Nephron progenitor cell (in vitro differentiated cells): ENCODE measurements around the gene RAB23.

Experiments used
- DNase-seq: peaks from one replicate; pipeline ENCODE4 v3.0.0; 2021
- H3K27ac Mint-ChIP-seq: 2 replicates; pipeline ENCODE4 v1.8.0; 2021; ENCODE audit warnings: mild to moderate bottlenecking, moderate library complexity, mixed read lengths
- H3K27me3 Mint-ChIP-seq: 2 replicates; pipeline ENCODE4 v1.8.0; 2021; ENCODE audit warnings: mild to moderate bottlenecking, low read depth, mixed read lengths; ENCODE audit not compliant: poor library complexity
- H3K36me3 Mint-ChIP-seq: 2 replicates; pipeline ENCODE4 v1.8.0; 2021; ENCODE audit warnings: low read depth, mixed read lengths
- H3K4me1 Mint-ChIP-seq: 2 replicates; pipeline ENCODE4 v1.8.0; 2021; ENCODE audit warnings: mixed read lengths
- H3K4me3 Mint-ChIP-seq: 2 replicates; pipeline ENCODE4 v1.8.0; 2021; ENCODE audit warnings: mild to moderate bottlenecking, moderate library complexity, mixed read lengths
- H3K9me3 Mint-ChIP-seq: 2 replicates; pipeline ENCODE4 v1.8.0; 2021; ENCODE audit warnings: mild to moderate bottlenecking, moderate library complexity, mixed read lengths
- TF ChIP-seq, protein P1 (sequence below): fragments of 200-600 bp; sonication (generic); IDR thresholded peaks from 2 replicates; pipeline ENCODE4 v1.5.0; 2021; ENCODE audit warnings: antibody characterized with exemption

Gene RAB23

GRCh38 chr6:57147401-57147800, 74.7 kb downstream of the RAB23 start:
- DNase-seq: no peak
- no peak overlapping the region for H3K27ac Mint-ChIP-seq

DNA sequence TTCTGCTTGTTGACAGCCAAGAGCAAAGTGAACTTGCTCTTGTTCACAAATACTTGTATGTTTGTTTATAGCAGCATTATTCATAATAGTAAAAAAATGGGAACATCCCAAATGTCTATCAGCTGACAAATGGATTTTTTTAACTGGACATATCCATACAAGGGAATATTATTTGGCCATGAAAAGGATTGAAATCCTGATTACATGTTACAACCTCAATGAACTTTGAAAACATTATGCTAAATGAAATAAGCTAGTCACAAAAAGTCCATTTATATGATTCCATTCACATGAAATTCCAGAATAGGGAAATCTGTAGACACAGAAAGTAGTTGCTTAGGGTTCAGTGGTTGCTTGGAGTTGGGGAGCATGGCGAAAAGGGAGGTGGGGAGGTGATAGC, 78.4 kb downstream of the RAB23 start:
- peaks cover 75% of the 10 kb centered on the region for H3K36me3 Mint-ChIP-seq

More at GRCh38 chr6:57147401-57147800, 74.7 kb downstream of the RAB23 start:
- Mint-ChIP-seq H3K4me1 (peaks cover 9% of the 10 kb centered on the region), H3K36me3 (peaks cover 90% of the 10 kb centered on the region), H3K27me3 (no peaks in the 10 kb centered on the region), H3K9me3 (no peaks in the 10 kb centered on the region), H3K4me3 (no peak overlapping the region)
- TF ChIP-seq, protein P1, sequence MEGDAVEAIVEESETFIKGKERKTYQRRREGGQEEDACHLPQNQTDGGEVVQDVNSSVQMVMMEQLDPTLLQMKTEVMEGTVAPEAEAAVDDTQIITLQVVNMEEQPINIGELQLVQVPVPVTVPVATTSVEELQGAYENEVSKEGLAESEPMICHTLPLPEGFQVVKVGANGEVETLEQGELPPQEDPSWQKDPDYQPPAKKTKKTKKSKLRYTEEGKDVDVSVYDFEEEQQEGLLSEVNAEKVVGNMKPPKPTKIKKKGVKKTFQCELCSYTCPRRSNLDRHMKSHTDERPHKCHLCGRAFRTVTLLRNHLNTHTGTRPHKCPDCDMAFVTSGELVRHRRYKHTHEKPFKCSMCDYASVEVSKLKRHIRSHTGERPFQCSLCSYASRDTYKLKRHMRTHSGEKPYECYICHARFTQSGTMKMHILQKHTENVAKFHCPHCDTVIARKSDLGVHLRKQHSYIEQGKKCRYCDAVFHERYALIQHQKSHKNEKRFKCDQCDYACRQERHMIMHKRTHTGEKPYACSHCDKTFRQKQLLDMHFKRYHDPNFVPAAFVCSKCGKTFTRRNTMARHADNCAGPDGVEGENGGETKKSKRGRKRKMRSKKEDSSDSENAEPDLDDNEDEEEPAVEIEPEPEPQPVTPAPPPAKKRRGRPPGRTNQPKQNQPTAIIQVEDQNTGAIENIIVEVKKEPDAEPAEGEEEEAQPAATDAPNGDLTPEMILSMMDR: no peak

DNA sequence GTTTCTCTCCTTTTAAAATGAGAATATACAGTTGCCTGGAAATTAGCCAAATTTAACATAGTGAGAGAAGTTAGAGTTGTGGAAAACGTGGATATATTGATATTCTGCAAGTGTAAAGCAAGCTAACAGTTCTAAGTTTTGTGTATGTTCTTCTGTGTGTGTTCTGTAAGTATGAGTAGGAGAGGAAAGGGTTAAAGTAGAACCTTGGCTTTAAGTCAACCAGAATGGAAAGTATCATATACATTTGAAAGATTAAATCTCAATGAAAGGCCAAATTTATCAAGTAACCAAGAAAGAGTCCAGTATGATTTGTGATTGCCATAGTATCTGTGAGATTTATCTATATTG, 80.0 kb downstream of the RAB23 start:
- Mint-ChIP-seq H3K4me3 (no peak overlapping the region), H3K36me3 (peaks cover 67% of the 10 kb centered on the region), H3K4me1 (peaks cover 4% of the 10 kb centered on the region), H3K27me3 (no peaks in the 10 kb centered on the region), H3K27ac (no peak overlapping the region), H3K9me3 (no peaks in the 10 kb centered on the region)
- TF ChIP-seq, protein P1: no peak
- no peak for DNase-seq

More for the DNA sequence above, 78.4 kb downstream of the RAB23 start:
- TF ChIP-seq, protein P1: no peak
- Mint-ChIP-seq H3K9me3 (no peaks in the 10 kb centered on the region), H3K27ac (no peak overlapping the region), H3K4me1 (peaks cover 9% of the 10 kb centered on the region), H3K27me3 (no peaks in the 10 kb centered on the region), H3K4me3 (no peak overlapping the region)
- DNase-seq: no peak

- TF ChIP-seq, protein P1: no peak
- no peaks in the 10 kb centered on the region for H3K9me3 Mint-ChIP-seq
- H3K27ac Mint-ChIP-seq: no peak overlapping the region
- H3K4me3 Mint-ChIP-seq: no peak overlapping the region
- no peaks in the 10 kb centered on the region for H3K27me3 Mint-ChIP-seq
- no peak for DNase-seq
- peaks cover 3% of the 10 kb centered on the region for H3K4me1 Mint-ChIP-seq
- peaks cover 72% of the 10 kb centered on the region for H3K36me3 Mint-ChIP-seq
Observed at GRCh38 chr6:57141451-57142177, 80.5 kb downstream of the RAB23 start.

DNA sequence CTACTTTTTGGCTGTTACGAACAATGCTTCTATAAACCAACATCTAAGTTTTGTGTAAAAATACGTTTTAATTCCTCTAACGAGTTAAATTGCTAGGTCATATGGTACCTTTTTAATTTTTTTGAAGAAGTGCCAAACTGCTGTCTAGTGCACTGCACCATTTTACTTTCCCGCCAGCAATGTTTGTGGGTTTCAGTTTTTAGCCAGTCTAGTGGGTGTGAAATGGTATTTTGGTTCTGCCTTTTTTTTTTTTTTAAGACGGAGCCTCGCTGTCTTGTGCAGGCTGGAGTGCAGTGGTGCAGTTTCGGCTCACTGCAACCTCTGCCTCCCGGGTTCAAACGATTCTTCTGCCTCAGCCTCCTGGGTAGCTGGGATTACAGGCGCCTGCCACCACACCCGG, 84.1 kb downstream of the RAB23 start:
- no peaks in the 10 kb centered on the region for H3K27me3 Mint-ChIP-seq
- TF ChIP-seq, protein P1: no peak
- DNase-seq: no peak
- no peak overlapping the region for H3K4me3 Mint-ChIP-seq
- H3K27ac Mint-ChIP-seq: no peak overlapping the region
- H3K9me3 Mint-ChIP-seq: no peaks in the 10 kb centered on the region
- no peaks in the 10 kb centered on the region for H3K4me1 Mint-ChIP-seq
- H3K36me3 Mint-ChIP-seq: peaks cover 62% of the 10 kb centered on the region

- H3K27ac Mint-ChIP-seq: no peak overlapping the region
- no peaks in the 10 kb centered on the region for H3K27me3 Mint-ChIP-seq
- peaks cover 58% of the 10 kb centered on the region for H3K36me3 Mint-ChIP-seq
- H3K4me3 Mint-ChIP-seq: no peak overlapping the region
- DNase-seq: no peak
- no peaks in the 10 kb centered on the region for H3K9me3 Mint-ChIP-seq
- H3K4me1 Mint-ChIP-seq: no peaks in the 10 kb centered on the region
- TF ChIP-seq, protein P1: no peak
Observed at GRCh38 chr6:57137350-57137749, 84.8 kb downstream of the RAB23 start.
